Stimulated activated memory B cell treated with anti-CD40 and anti-IgM and Interleukin-4, amounts not matched to agents 10 μg/mL and 1 μg/mL and 100 μg/mL, for 72 hours (primary cell): ENCODE measurements around the gene ADGRV1.
"Not testable (repeated sequence)": the region's sequence is repeated elsewhere in the genome, so short reads cannot be mapped to it uniquely, and the experiment has no call there.

Source experiments
- ATAC-seq: fragments of 150-1000 bp; cut with Tn5 transposase; 2 replicates; pipeline ENCODE4 v1.10.0; 2021
- H3K27ac Mint-ChIP-seq: one replicate; pipeline ENCODE4 v1.8.0; 2022; ENCODE audit warnings: mild to moderate bottlenecking, mixed read lengths
- H3K27me3 Mint-ChIP-seq: one replicate; pipeline ENCODE4 v1.8.0; 2022; ENCODE audit warnings: mixed read lengths
- H3K36me3 Mint-ChIP-seq: one replicate; pipeline ENCODE4 v1.8.0; 2022; ENCODE audit warnings: mixed read lengths
- H3K4me1 Mint-ChIP-seq: one replicate; pipeline ENCODE4 v1.8.0; 2022; ENCODE audit warnings: mixed read lengths
- H3K4me3 Mint-ChIP-seq: one replicate; pipeline ENCODE4 v1.8.0; 2022; ENCODE audit warnings: mild to moderate bottlenecking, moderate library complexity, mixed read lengths
- H3K9me3 Mint-ChIP-seq: one replicate; pipeline ENCODE4 v1.8.0; 2022; ENCODE audit warnings: mixed read lengths

The ADGRV1 gene

GRCh38 chr5:91052411-91052810 lies 493.8 kb downstream of the ADGRV1 start:
- H3K27ac Mint-ChIP-seq, H3K9me3 Mint-ChIP-seq, ATAC-seq, H3K27me3 Mint-ChIP-seq, H3K4me1 Mint-ChIP-seq, H3K36me3 Mint-ChIP-seq, H3K4me3 Mint-ChIP-seq: not testable (repeated sequence)

GRCh38 chr5:91052977-91053740 lies 494.6 kb downstream of the ADGRV1 start:
- Mint-ChIP-seq H3K4me1 (no peaks in the 10 kb centered on the region), H3K36me3 (no peaks in the 10 kb centered on the region), H3K27me3 (no peaks in the 10 kb centered on the region)

DNA sequence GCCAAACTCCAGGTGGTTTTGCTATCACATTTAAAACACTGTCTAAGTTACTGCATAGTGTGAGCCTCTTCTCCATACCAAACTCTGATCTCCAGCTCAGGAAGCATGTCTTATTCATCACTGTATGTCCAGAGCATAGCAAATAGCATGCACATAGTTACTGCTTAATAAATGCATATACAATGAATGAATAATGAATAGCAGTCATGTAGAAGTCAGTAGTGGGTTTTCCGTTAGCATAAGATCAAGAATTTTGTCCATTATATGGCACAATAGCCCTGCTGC lies 495.1 kb downstream of the ADGRV1 start:
- H3K36me3 Mint-ChIP-seq, result no peaks in the 10 kb centered on the region
- H3K27ac Mint-ChIP-seq, result no peak overlapping the region
- no peak for ATAC-seq
- H3K4me1 Mint-ChIP-seq, result no peaks in the 10 kb centered on the region
- no peaks in the 10 kb centered on the region for H3K27me3 Mint-ChIP-seq
- no peak overlapping the region for H3K4me3 Mint-ChIP-seq
- H3K9me3 Mint-ChIP-seq, result no peaks in the 10 kb centered on the region

More at GRCh38 chr5:91052977-91053740, 494.6 kb downstream of the ADGRV1 start:
- no peak for ATAC-seq
- Mint-ChIP-seq H3K4me3 (no peak overlapping the region), H3K27ac (no peak overlapping the region), H3K9me3 (no peaks in the 10 kb centered on the region)

DNA sequence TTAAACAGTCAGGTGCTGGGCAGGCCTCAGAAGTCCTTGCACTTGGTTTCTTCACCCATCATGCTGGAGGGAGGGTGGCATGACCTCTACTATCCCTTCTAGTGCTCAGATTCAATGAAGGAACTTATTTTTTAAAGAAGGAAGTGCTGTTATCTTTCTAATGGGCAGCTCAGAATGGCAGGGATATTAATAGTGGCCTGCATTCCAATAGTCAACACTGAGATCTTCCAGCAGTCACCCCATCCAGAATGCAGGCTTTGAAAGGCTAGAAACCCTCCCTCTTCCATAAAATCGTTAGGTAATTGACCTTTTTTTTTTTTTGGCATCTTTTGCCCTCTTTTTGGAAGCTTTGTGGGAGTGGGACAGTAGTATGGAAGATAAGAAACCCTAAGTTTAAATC lies 499.6 kb downstream of the ADGRV1 start:
- no peaks in the 10 kb centered on the region for H3K9me3 Mint-ChIP-seq
- no peaks in the 10 kb centered on the region for H3K36me3 Mint-ChIP-seq
- peaks cover 5% of the 10 kb centered on the region for H3K4me1 Mint-ChIP-seq
- no peak overlapping the region for H3K4me3 Mint-ChIP-seq
- H3K27me3 Mint-ChIP-seq, result no peaks in the 10 kb centered on the region
- no peak for ATAC-seq
- H3K27ac Mint-ChIP-seq, result no peak overlapping the region

- peaks cover 5% of the 10 kb centered on the region for H3K4me1 Mint-ChIP-seq
- H3K4me3 Mint-ChIP-seq, result no peak overlapping the region
- H3K36me3 Mint-ChIP-seq, result no peaks in the 10 kb centered on the region
- H3K27me3 Mint-ChIP-seq, result no peaks in the 10 kb centered on the region
- no peaks in the 10 kb centered on the region for H3K9me3 Mint-ChIP-seq
- ATAC-seq, result no peak
- no peak overlapping the region for H3K27ac Mint-ChIP-seq
Observed at GRCh38 chr5:91058575-91058974, 500.0 kb downstream of the ADGRV1 start.

DNA sequence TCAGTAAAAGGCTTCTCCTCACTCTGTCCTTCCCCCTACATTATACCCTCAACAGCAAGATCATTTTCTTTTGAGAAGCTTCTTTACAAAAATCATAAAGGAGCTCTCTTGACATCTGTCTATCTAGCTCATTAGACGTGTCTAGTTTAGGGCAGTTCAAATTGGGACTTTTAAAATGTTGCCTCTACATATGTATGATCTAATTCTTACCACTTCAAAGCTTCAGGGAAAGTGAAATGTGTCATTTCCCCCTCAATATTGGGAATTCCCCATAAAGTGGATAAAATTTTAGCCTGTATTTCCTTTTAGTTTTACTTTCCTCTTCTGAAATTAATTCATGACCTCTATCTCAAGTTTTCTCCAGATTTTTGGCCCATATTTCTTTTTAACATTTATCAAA lies 500.8 kb downstream of the ADGRV1 start:
- Mint-ChIP-seq H3K36me3 (no peaks in the 10 kb centered on the region), H3K9me3 (no peaks in the 10 kb centered on the region), H3K4me3 (no peak overlapping the region)

DNA sequence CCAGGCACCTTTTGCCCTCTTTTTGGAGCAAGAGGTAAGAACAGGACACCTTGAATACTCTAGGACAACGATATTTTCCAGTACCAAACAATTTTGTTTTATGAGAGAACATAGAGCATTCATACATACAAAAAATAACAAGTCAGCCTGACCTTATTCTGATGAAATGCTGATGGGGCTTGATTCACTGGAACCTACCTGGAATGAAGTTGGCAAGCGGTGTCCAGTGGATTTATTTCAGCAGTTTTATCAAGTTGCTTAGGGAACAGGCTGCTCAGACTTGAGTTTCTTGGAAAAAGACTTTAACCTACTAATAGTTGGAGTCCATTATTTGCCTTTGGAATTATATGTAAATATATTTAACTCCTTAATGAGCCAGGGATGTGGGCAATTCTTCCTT lies 502.5 kb downstream of the ADGRV1 start:
- Mint-ChIP-seq H3K4me1 (peaks cover 5% of the 10 kb centered on the region), H3K27ac (no peak overlapping the region), H3K9me3 (no peaks in the 10 kb centered on the region), H3K27me3 (no peaks in the 10 kb centered on the region), H3K36me3 (no peaks in the 10 kb centered on the region), H3K4me3 (no peak overlapping the region)
- ATAC-seq, result no peak

More for the DNA sequence above, 500.8 kb downstream of the ADGRV1 start:
- H3K27ac Mint-ChIP-seq, result no peak overlapping the region
- H3K4me1 Mint-ChIP-seq, result peaks cover 5% of the 10 kb centered on the region
- no peaks in the 10 kb centered on the region for H3K27me3 Mint-ChIP-seq
- ATAC-seq, result no peak

DNA sequence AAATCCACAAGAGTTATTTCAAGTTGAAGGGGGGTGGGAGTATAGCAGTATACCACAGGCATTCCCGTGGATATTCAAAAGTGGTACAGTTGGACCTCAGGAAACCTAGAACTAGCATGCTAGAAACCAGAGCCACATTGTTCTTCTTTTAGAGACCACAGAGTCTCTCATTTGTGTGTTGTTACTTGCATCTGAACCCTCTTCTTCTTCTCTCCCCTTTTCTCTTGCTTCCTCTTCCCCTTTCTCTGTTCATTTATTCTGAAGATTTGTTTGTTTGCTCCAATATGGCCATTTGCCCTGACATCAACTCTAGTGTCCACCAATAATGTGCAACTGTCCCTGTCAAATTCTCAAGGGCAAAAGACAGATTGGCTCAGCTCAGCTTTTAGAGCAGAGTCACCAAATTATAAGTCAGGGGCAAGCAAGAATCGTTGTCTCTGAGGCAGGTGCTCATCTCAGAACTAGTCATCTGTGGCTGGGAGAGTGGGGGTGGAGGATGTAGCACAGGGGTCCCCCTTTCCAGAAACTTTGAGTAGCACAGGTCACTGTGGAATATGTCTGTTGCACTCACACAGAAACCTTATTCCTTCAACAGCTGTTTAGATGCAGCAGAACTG lies 503.5 kb downstream of the ADGRV1 start:
- no peaks in the 10 kb centered on the region for H3K27me3 Mint-ChIP-seq

DNA sequence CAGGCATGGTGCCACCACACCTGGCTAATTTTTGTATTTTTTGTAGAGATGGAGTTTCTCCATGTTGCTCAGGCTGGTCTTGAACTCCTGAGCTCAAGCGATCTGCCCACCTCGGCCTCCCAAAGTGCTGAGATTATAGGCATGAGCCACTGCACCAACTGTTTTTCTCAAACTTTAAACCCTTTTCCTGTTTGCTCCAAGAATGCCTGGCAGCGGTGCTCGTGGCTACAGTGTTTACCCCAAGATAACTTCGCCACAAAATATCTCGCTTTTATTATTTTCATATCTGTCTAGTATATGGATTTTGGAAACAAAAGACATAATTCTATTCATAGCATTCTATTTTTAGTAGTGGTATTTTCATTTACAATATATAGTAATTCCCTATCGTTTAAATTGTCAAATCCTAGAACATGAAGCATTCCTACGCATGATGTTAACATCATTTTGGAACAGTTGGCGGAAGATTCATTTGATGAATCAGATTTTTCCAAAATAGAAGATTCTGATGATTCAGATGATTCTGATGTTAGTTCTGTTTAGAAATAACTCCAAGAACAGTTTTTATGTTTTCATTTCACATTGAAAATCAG lies 504.6 kb downstream of the ADGRV1 start:
- not testable (repeated sequence) for H3K36me3 Mint-ChIP-seq, H3K9me3 Mint-ChIP-seq, H3K4me1 Mint-ChIP-seq, ATAC-seq, H3K27me3 Mint-ChIP-seq, H3K27ac Mint-ChIP-seq, H3K4me3 Mint-ChIP-seq

More for the DNA sequence above, 503.5 kb downstream of the ADGRV1 start:
- no peak for ATAC-seq
- Mint-ChIP-seq H3K9me3 (no peaks in the 10 kb centered on the region), H3K27ac (no peak overlapping the region), H3K4me3 (no peak overlapping the region), H3K36me3 (no peaks in the 10 kb centered on the region), H3K4me1 (peaks cover 5% of the 10 kb centered on the region)

GRCh38 chr5:91065496-91065895 lies 506.9 kb downstream of the ADGRV1 start:
- ATAC-seq, result no peak
- no peaks in the 10 kb centered on the region for H3K36me3 Mint-ChIP-seq
- no peaks in the 10 kb centered on the region for H3K27me3 Mint-ChIP-seq
- H3K4me1 Mint-ChIP-seq, result no peaks in the 10 kb centered on the region
- no peak overlapping the region for H3K4me3 Mint-ChIP-seq
- peaks cover 6% of the 10 kb centered on the region for H3K9me3 Mint-ChIP-seq
- H3K27ac Mint-ChIP-seq, result no peak overlapping the region

GRCh38 chr5:91069364-91069763 lies 510.8 kb downstream of the ADGRV1 start:
- H3K27ac Mint-ChIP-seq, result no peak overlapping the region
- peaks cover 6% of the 10 kb centered on the region for H3K9me3 Mint-ChIP-seq
- no peaks in the 10 kb centered on the region for H3K36me3 Mint-ChIP-seq
- no peak for ATAC-seq
- H3K4me3 Mint-ChIP-seq, result no peak overlapping the region
- no peaks in the 10 kb centered on the region for H3K4me1 Mint-ChIP-seq
- no peaks in the 10 kb centered on the region for H3K27me3 Mint-ChIP-seq

GRCh38 chr5:91070761-91071550 lies 512.4 kb downstream of the ADGRV1 start:
- no peaks in the 10 kb centered on the region for H3K27me3 Mint-ChIP-seq
- no peaks in the 10 kb centered on the region for H3K4me1 Mint-ChIP-seq
- ATAC-seq, result no peak
- H3K27ac Mint-ChIP-seq, result no peak overlapping the region
- no peak overlapping the region for H3K4me3 Mint-ChIP-seq
- peaks cover 6% of the 10 kb centered on the region for H3K9me3 Mint-ChIP-seq
- no peaks in the 10 kb centered on the region for H3K36me3 Mint-ChIP-seq

DNA sequence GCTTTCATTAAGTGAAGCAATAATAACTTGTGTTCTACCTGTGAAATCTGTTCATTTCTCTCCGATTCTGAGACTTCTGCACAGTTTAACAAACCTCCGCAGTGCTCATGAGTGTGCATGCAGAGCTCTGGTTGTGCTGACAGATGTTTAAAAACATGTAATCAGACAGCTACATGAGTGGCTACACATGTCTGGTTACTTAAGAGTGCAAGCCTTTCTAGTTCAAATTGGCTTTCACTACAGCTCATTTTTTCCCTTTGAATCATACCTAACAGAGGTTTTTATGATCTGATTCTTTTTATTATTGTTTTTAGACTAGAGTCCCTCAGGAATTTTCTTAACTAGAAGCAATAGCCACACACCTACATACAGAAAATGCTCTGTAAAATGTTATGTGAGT lies 514.3 kb downstream of the ADGRV1 start:
- Mint-ChIP-seq H3K27me3 (no peaks in the 10 kb centered on the region), H3K27ac (no peak overlapping the region), H3K9me3 (peaks cover 6% of the 10 kb centered on the region), H3K4me1 (no peaks in the 10 kb centered on the region), H3K36me3 (no peaks in the 10 kb centered on the region), H3K4me3 (no peak overlapping the region)
- ATAC-seq, result no peak

DNA sequence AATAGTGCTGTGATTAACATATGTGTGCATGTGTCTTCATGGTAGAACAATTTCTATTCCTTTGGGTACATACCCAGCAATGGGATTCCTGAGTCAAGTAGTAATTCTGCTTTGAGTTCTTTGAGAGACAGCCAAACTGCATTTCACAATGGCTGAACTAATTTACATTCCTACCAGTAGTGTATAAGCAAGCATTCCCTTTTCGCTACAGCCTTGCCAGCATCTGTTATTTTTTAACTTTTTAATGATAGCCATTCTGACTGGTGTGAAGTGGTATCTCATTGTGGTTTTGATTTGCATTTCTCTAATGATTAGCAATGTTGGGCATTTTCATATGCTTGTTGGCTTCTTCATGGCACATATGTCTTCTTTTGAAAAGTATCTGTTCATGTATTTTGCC lies 516.0 kb downstream of the ADGRV1 start:
- Mint-ChIP-seq H3K9me3 (no peaks in the 10 kb centered on the region), H3K36me3 (no peaks in the 10 kb centered on the region), H3K27me3 (no peaks in the 10 kb centered on the region), H3K27ac (no peak overlapping the region), H3K4me3 (no peak overlapping the region), H3K4me1 (no peaks in the 10 kb centered on the region)
- no peak for ATAC-seq

- no peaks in the 10 kb centered on the region for H3K27me3 Mint-ChIP-seq
- no peak for ATAC-seq
- H3K9me3 Mint-ChIP-seq, result no peaks in the 10 kb centered on the region
- H3K36me3 Mint-ChIP-seq, result no peaks in the 10 kb centered on the region
- no peaks in the 10 kb centered on the region for H3K4me1 Mint-ChIP-seq
- H3K4me3 Mint-ChIP-seq, result no peak overlapping the region
- H3K27ac Mint-ChIP-seq, result no peak overlapping the region
Observed at GRCh38 chr5:91076138-91076537, 517.5 kb downstream of the ADGRV1 start.
